Transverse colon (tissue), 4 donors: ENCODE results near the gene PPP6C. TPM values are rescaled to one million over a fixed set of nuclear protein-coding genes. Genes with fewer than 3 reads are reported as not detected.

Experiments used
- DNase-seq: peaks from one replicate; pipeline ENCODE4 v3.0.0-alpha.2; 2019
- H3K27ac ChIP-seq, 4 donors: fragments of 200-600 bp; sonication (generic); 2 replicates each; pipeline ENCODE4 v1.5.1; 2016 to 2018; ENCODE audit warnings: inconsistent platforms in 4 of 4
- H3K27me3 ChIP-seq: fragments of 200-600 bp; sonication (generic); 2 replicates; pipeline ENCODE4 v1.5.1; 2017; ENCODE audit warnings: inconsistent platforms
- H3K36me3 ChIP-seq, 4 donors: fragments of 200-600 bp; sonication (generic); 2 replicates each; pipeline ENCODE4 v1.5.1; 2017 to 2019; ENCODE audit warnings: inconsistent platforms in 4 of 4
- H3K4me1 ChIP-seq, 4 donors: fragments of 200-600 bp; sonication (generic); 2 replicates each; pipeline ENCODE4 v1.5.1; 2017 to 2020; ENCODE audit warnings: inconsistent platforms in 4 of 4
- H3K4me3 ChIP-seq, 4 donors: fragments of 200-600 bp; sonication (generic); 1 replicate in 1 of 4; 2 replicates in 3 of 4; pipeline versions ENCODE4 v1.5.1 to v1.6.1; 2017 to 2019; ENCODE audit warnings: inconsistent platforms in 4 of 4
- H3K9me3 ChIP-seq, 2 donors: fragments of 200-600 bp; sonication (generic); 2 replicates each; pipeline ENCODE4 v1.5.1; 2017 to 2019; ENCODE audit warnings: inconsistent platforms in 2 of 2
- CTCF ChIP-seq, 5 experiments: fragments of 200-600 bp in 3 of 5; fragments of 450-650 bp in 2 of 5; sonication (generic) in 3 of 5; IDR thresholded peaks; 1 replicate in 2 of 5; 2 replicates in 3 of 5; pipeline ENCODE4 v1.5.1; 2016 to 2017; ENCODE audit warnings: antibody characterized with exemption in 5 of 5, inconsistent platforms in 3 of 5, mild to moderate bottlenecking in 2 of 5, moderate library complexity in 1 of 5
- EP300 ChIP-seq: sonication (generic); formaldehyde crosslinking; IDR thresholded peaks from one replicate; pipeline ENCODE4 v1.6.1; 2017; ENCODE audit warnings: antibody characterized with exemption, low read depth
- POLR2A ChIP-seq: fragments of 450-650 bp; IDR thresholded peaks from one replicate; pipeline ENCODE4 v1.6.1; 2016; ENCODE audit warnings: antibody characterized with exemption, mild to moderate bottlenecking, moderate library complexity
- POLR2AphosphoS5 ChIP-seq, 3 donors: sonication (generic); formaldehyde crosslinking; IDR thresholded peaks; one replicate each; pipeline ENCODE4 v1.6.1; 2016; ENCODE audit warnings: antibody characterized with exemption in 3 of 3
- WGBS, 2 donors: methylation state at CpG; one replicate each; pipeline ENCODE4 v1.1.5; 2018; ENCODE audit warnings: low coverage in 1 of 2; 5-methylcytosine and 5-hydroxymethylcytosine counted together
- in situ Hi-C, 4 donors: fragments of 200-750 bp; cut with MboI; loops; one replicate each; pipeline versions ENCODE4 v1.15.0 to v1.15.1; 2017; ENCODE audit warnings: low sequenced_read_pairs in 3 of 4, low pct_ligation_motif_present in 1 of 4, low pct_unique_long_range_greater_than_20kb in 1 of 4
- intact Hi-C: fragments of 100-400 bp; cut with DNase I; formaldehyde crosslinking; loops from one replicate; pipeline ENCODE4 v1.15.1; 2023; ENCODE audit warnings: low total_unique reads
- total RNA-seq, 4 donors: library from RNA; depleted of rRNA; stranded (reverse); fragments of >200 nt; gene quantifications; one replicate each; pipeline ENCODE4 v1.1.0, GENCODE V29; 2016

PPP6C gene
- total RNA-seq, 4 donors from 2014 or later, result 15.1 to 34.7 (median 29.9) TPM

GRCh38 chr9:125134976-125135375 is 54.6 kb downstream of the PPP6C start:
- Histone ChIP-seq H3K27me3 (no peaks in the 10 kb centered on the region), H3K36me3 (no peaks in the 10 kb centered on the region), H3K4me3 (no peak overlapping the region), H3K27ac (no peak overlapping the region), H3K9me3 (no peaks in the 10 kb centered on the region), H3K4me1 (no peaks in the 10 kb centered on the region)
- in situ Hi-C loops, result loop anchor here in 3 of 4 donors (25.0 kb wide), 2 partner anchors 198 to 348 kb away; partner anchors contain the start of genes GOLGA1 (in 2 of the 3) and OLFML2A (in 2 of the 3)
- TF ChIP-seq POLR2A (no peak), POLR2AphosphoS5 (IDR thresholded peaks at IDR 0.05) (no peak), EP300 (no peak), CTCF (IDR thresholded peaks at IDR 0.05) (no peak)
- intact Hi-C loops, result no loop called here
- no peak for DNase-seq

GRCh38 chr9:125133403-125134329 is 55.9 kb downstream of the PPP6C start:
- in situ Hi-C loops, result loop anchor here in 3 of 4 donors (25.0 kb wide), 2 partner anchors 196 to 346 kb away; partner anchors contain the start of genes GOLGA1 (in 2 of the 3) and OLFML2A (in 2 of the 3)
- Histone ChIP-seq H3K9me3 (no peaks in the 10 kb centered on the region), H3K4me1 (no peaks in the 10 kb centered on the region), H3K36me3 (no peaks in the 10 kb centered on the region), H3K4me3 (no peak overlapping the region), H3K27ac (no peak overlapping the region), H3K27me3 (no peaks in the 10 kb centered on the region)
- no peak for DNase-seq
- WGBS, 2 donors, result 57 to 76% methylated on average over 1 of the region's 1 CpG
- TF ChIP-seq POLR2AphosphoS5 (IDR thresholded peaks at IDR 0.05), result no peak
- no peak for TF ChIP-seq EP300
- TF ChIP-seq CTCF (IDR thresholded peaks at IDR 0.05), result no peak
- no peak for TF ChIP-seq POLR2A
- intact Hi-C loops, result no loop called here

- no peaks in the 10 kb centered on the region for H3K27me3 ChIP-seq
- H3K9me3 ChIP-seq, result no peaks in the 10 kb centered on the region
- H3K4me3 ChIP-seq, result no peak overlapping the region
- DNase-seq, result no peak
- TF ChIP-seq POLR2A (no peak), EP300 (no peak), POLR2AphosphoS5 (IDR thresholded peaks at IDR 0.05) (no peak), CTCF (IDR thresholded peaks at IDR 0.05) (no peak)
- in situ Hi-C loops, result loop anchor here in 3 of 4 donors (25.0 kb wide), 2 partner anchors 194 to 344 kb away; partner anchors contain the start of genes GOLGA1 (in 2 of the 3) and OLFML2A (in 2 of the 3)
- no peaks in the 10 kb centered on the region for H3K36me3 ChIP-seq
- H3K4me1 ChIP-seq, result peaks cover 0 to 2% (median 0%) of the 10 kb centered on the region in 4 donors
- intact Hi-C loops, result no loop called here
- WGBS, 2 donors, result 92 to 93% methylated on average over 5 to 6 of the region's 6 CpGs
- no peak overlapping the region for H3K27ac ChIP-seq
These were observed 57.8 kb downstream of the PPP6C start for GRCh38 chr9:125131778-125132177.

GRCh38 chr9:125126019-125126746 is 63.4 kb downstream of the PPP6C start:
- peak overlapping the region in 3 of 4 donors; percentile 46 to 61 (median 46) for H3K27ac ChIP-seq
- peak; percentile 70 for DNase-seq
- WGBS, 2 donors, result 78 to 85% methylated on average over 1 to 2 of the region's 2 CpGs
- in situ Hi-C loops, result loop anchor here in 3 of 4 donors (25.0 kb wide), 2 partner anchors 189 to 339 kb away; partner anchors contain the start of genes GOLGA1 (in 2 of the 3) and OLFML2A (in 2 of the 3)
- H3K4me3 ChIP-seq, result no peak overlapping the region
- no peaks in the 10 kb centered on the region for H3K9me3 ChIP-seq
- H3K36me3 ChIP-seq, result no peaks in the 10 kb centered on the region
- TF ChIP-seq POLR2AphosphoS5 (IDR thresholded peaks at IDR 0.05), result peak; percentile 31 to 67 (median 60)
- TF ChIP-seq EP300, result no peak
- H3K4me1 ChIP-seq, result peaks cover 0 to 16% (median 0%) of the 10 kb centered on the region in 4 donors
- H3K27me3 ChIP-seq, result no peaks in the 10 kb centered on the region
- intact Hi-C loops, result no loop called here
